Spleen (tissue), 7 donors: Measurements from ENCODE around the gene FBXL16.

ENCODE experiments used
- POLR2A ChIP-seq, 3 donors: fragments of 450-650 bp; IDR thresholded peaks; one replicate each; pipeline ENCODE4 v1.5.1; 2017; ENCODE audit warnings: antibody characterized with exemption in 3 of 3, mild to moderate bottlenecking in 1 of 3
- POLR2AphosphoS5 ChIP-seq, 3 donors: sonication (generic); formaldehyde crosslinking; IDR thresholded peaks; one replicate each; pipeline ENCODE4 v1.5.1; 2017; ENCODE audit warnings: antibody characterized with exemption in 3 of 3
- TF ChIP-seq, protein P1 (sequence below), 11 experiments: fragments of 200-600 bp in 7 of 11; fragments of 450-650 bp in 4 of 11; sonication (generic) in 4 of 11; IDR thresholded peaks in 8 of 11; conservative IDR thresholded peaks in 3 of 11; 1 replicate in 7 of 11; 2 replicates in 4 of 11; pipeline versions ENCODE4 v1.4.0 to v1.8.0; 2016 to 2021; ENCODE audit warnings: antibody characterized with exemption in 11 of 11, inconsistent platforms in 4 of 11, mild to moderate bottlenecking in 1 of 11
- donor health status: DM: no; HTN: no; CAD: no; lungs with moderate emphysema.
- donor health status: DM: no; HTN: no; CAD: no.
- donor health status: DM: no; HTN: no; CAD: no.

DNA sequence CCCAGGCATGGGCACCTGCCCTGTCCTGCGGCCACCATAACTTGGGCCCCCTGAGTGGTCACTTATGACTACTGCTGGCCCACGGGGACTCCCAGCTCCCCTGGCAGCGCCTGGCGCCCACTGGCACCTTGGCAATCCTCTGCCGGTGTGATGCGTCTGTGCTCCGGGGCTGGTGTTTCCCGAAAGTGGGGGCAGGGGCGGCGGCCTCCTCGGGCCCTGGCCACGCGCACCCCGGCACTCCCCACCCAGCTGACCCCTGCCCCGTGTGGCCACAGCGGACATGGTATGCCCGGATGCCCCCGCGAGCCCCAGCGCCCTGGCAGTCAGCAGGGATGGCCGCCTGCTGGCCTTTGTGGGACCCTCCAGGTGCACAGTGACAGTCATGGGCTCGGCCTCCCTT lies 48.1 kb downstream of the FBXL16 start:
- TF ChIP-seq, protein P1, sequence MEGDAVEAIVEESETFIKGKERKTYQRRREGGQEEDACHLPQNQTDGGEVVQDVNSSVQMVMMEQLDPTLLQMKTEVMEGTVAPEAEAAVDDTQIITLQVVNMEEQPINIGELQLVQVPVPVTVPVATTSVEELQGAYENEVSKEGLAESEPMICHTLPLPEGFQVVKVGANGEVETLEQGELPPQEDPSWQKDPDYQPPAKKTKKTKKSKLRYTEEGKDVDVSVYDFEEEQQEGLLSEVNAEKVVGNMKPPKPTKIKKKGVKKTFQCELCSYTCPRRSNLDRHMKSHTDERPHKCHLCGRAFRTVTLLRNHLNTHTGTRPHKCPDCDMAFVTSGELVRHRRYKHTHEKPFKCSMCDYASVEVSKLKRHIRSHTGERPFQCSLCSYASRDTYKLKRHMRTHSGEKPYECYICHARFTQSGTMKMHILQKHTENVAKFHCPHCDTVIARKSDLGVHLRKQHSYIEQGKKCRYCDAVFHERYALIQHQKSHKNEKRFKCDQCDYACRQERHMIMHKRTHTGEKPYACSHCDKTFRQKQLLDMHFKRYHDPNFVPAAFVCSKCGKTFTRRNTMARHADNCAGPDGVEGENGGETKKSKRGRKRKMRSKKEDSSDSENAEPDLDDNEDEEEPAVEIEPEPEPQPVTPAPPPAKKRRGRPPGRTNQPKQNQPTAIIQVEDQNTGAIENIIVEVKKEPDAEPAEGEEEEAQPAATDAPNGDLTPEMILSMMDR (IDR thresholded peaks at IDR 0.05 in 8 of 11, conservative IDR thresholded peaks at IDR 0.05 in 3 of 11) = no peak
- TF ChIP-seq POLR2AphosphoS5 (IDR thresholded peaks at IDR 0.05) (no peak), POLR2A (IDR thresholded peaks at IDR 0.05) (no peak)
